ENCODE data around the gene FAH. TPM values are rescaled to one million over a fixed set of nuclear protein-coding genes. Genes with fewer than 3 reads are reported as not detected.

Gene FAH
- total and polyA plus RNA-seq, 9 of the 15 experiments (the other 6 are each of a cell fraction or from before 2014, with no cell fraction given) = 66.8 to 310 (median 103) TPM

DNA sequence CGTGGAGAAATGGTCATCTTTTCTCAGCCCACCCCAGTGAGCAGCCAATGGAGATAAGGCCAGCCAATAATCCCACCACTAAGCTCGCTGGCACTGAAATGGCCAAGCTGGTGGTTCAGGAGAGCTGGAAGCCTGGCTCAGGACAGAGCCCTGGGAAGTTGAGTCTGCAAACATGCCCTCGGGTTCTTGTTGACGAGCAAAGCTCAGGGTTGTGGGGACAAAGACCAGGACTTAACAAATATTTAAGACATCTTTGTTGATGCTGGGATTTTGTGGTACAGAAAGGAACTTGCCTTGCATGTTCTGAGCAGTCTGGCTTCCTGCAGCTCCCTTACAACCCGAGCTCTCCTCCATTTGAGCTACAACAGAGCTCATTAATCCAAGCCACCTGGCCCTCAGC lies 4.4 kb downstream of the FAH start:
- Histone ChIP-seq H3K27ac (ENCODE audit: extremely low read depth, low read depth, low read length) (no peak overlapping the region), H3K27me3 (ENCODE audit: control insufficient read depth in 2 of 2, insufficient read depth in 2 of 2, low read length in 2 of 2) (no peaks in the 10 kb centered on the region), H4K20me1 (replicated peaks; ENCODE audit: control insufficient read depth, insufficient read depth, low read length) (no peaks in the 10 kb centered on the region), H3K79me2 (ENCODE audit: control insufficient read depth, insufficient read depth, low read length) (peaks cover 33% of the 10 kb centered on the region), H3K4me1 (replicated peaks in 1 of 2; ENCODE audit: control insufficient read depth in 2 of 2, insufficient read depth in 2 of 2, low read length in 2 of 2) (peaks cover 43 to 51% of the 10 kb centered on the region in 2 experiments), H3K4me2 (ENCODE audit: insufficient read depth, low read length) (no peak overlapping the region), H3K4me3 (no peak overlapping the region), H3K9me3 (replicated peaks; ENCODE audit: control insufficient read depth, insufficient read depth, low read depth, low read length) (no peaks in the 10 kb centered on the region), H3K9me1 (ENCODE audit: control insufficient read depth, insufficient read depth, low read length) (peaks cover 4% of the 10 kb centered on the region), H2AFZ (ENCODE audit: low read depth, low read length) (no peak overlapping the region), H3K36me3 (ENCODE audit: control insufficient read depth, insufficient read depth, low read length) (peaks cover 65% of the 10 kb centered on the region), H3K9ac (ENCODE audit: insufficient read depth in 1 of 2, low read depth in 2 of 2, low read length in 2 of 2) (peak overlapping the region in 1 of 2 experiments; percentile 4; a peak in 1 of 4 replicates)
- intact Hi-C loops (cut with micrococcal nuclease) (loop anchor here (2.0 to 10.0 kb wide), 2 partner anchors 234 to 262 kb away; partner anchors contain the start of gene MTHFS), in situ Hi-C loops (cut with MboI) (loop anchor here (5.0 to 25.0 kb wide), 2 partner anchors 90 to 270 kb away; partner anchors contain the start of gene MTHFS)
- ATAC-seq (no peak), FAIRE-seq (no peak), DNase-seq (ENCODE audit: extremely low read depth in 1 of 4, low spot score in 3 of 4) (no peak)
- ChIA-PET CTCF (ENCODE audit: low intra/inter-chr PET ratio) (no interaction called here), POLR2A (interaction anchor here (0.9 to 1.6 kb wide), 3 partner anchors 16 to 73 kb away, joined by 3 to 4 read pairs (median 3); no protein-coding TSS in a partner anchor)
- TF ChIP-seq, protein P1, sequence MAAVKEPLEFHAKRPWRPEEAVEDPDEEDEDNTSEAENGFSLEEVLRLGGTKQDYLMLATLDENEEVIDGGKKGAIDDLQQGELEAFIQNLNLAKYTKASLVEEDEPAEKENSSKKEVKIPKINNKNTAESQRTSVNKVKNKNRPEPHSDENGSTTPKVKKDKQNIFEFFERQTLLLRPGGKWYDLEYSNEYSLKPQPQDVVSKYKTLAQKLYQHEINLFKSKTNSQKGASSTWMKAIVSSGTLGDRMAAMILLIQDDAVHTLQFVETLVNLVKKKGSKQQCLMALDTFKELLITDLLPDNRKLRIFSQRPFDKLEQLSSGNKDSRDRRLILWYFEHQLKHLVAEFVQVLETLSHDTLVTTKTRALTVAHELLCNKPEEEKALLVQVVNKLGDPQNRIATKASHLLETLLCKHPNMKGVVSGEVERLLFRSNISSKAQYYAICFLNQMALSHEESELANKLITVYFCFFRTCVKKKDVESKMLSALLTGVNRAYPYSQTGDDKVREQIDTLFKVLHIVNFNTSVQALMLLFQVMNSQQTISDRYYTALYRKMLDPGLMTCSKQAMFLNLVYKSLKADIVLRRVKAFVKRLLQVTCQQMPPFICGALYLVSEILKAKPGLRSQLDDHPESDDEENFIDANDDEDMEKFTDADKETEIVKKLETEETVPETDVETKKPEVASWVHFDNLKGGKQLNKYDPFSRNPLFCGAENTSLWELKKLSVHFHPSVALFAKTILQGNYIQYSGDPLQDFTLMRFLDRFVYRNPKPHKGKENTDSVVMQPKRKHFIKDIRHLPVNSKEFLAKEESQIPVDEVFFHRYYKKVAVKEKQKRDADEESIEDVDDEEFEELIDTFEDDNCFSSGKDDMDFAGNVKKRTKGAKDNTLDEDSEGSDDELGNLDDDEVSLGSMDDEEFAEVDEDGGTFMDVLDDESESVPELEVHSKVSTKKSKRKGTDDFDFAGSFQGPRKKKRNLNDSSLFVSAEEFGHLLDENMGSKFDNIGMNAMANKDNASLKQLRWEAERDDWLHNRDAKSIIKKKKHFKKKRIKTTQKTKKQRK (IDR thresholded peaks at IDR 0.05; ENCODE audit: borderline replicate concordance, low read depth, low read length) = no peak
- TF ChIP-seq ZNF830 (CRISPR knock-in tag; IDR thresholded peaks at IDR 0.05) (no peak), BACH1 (tag; IDR thresholded peaks at IDR 0.05) (no peak), POLR2AphosphoS2 (IDR thresholded peaks at IDR 0.05; ENCODE audit: low read length) (no peak), KLF16 (IDR thresholded peaks at IDR 0.05) (no peak), SNAPC5 (CRISPR knock-in tag; IDR thresholded peaks at IDR 0.05) (no peak)
- 94% methylated on average over 5 of the region's 5 CpGs for WGBS (ENCODE audit: insufficient coverage, low coverage, missing lambda C conversion rate)
- no TSS peak for BruUV-seq (replicated peaks)

Measured in K562 (cell line).